ENCODE data around the gene KLHDC1.

KLHDC1 gene

GRCh38 chr14:49792618-49793017, 99.7 kb downstream of the KLHDC1 start:
- no peak overlapping the region for H3K27ac Mint-ChIP-seq

GRCh38 chr14:49796025-49796424, 103.1 kb downstream of the KLHDC1 start:
- H3K4me3 Mint-ChIP-seq, result no peak overlapping the region
- H3K36me3 Mint-ChIP-seq (ENCODE audit: low read depth), result peaks cover 43% of the 10 kb centered on the region
- no peaks in the 10 kb centered on the region for H3K27me3 Mint-ChIP-seq (ENCODE audit: low read depth)
- H3K4me1 Mint-ChIP-seq (ENCODE audit: low read depth), result no peaks in the 10 kb centered on the region
- H3K27ac Mint-ChIP-seq, result no peak overlapping the region
- no peaks in the 10 kb centered on the region for H3K9me3 Mint-ChIP-seq

More at GRCh38 chr14:49792618-49793017, 99.7 kb downstream of the KLHDC1 start:
- H3K4me3 Mint-ChIP-seq, result no peak overlapping the region
- H3K36me3 Mint-ChIP-seq (ENCODE audit: low read depth), result peaks cover 41% of the 10 kb centered on the region
- H3K27me3 Mint-ChIP-seq (ENCODE audit: low read depth), result no peaks in the 10 kb centered on the region
- no peaks in the 10 kb centered on the region for H3K9me3 Mint-ChIP-seq
- H3K4me1 Mint-ChIP-seq (ENCODE audit: low read depth), result peaks cover 2% of the 10 kb centered on the region
